ENCODE data around the gene CACNA1C.

DNA sequence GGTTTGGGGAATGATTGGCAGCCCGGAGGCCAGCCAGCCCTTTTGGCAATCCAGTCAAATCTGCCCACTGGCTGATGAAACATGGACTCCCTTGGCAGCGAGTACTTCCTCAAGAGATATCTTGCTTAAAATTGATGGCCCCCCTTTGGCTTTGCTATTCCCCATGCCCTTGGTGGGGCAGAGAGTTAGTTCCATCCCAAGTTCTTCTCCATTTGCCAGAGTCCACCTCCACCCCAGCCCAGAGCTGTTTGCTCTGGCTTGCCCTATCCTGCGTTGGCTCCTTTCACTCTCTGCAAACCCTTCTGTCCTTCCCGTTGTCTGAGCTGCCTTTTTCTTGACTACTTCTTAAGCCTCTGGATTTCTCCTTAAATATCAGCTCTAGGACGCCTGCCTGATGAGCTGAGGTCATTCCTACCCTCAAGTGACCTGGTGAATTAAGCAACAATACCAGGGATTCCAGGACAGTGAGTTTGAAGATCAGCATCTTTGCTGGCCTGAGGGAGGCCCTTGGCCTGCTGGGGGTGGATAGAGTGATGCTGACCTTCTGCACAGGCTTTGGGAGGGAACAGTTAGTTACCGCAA is 212.0 kb downstream of the CACNA1C start:
- TF ChIP-seq, protein P1, sequence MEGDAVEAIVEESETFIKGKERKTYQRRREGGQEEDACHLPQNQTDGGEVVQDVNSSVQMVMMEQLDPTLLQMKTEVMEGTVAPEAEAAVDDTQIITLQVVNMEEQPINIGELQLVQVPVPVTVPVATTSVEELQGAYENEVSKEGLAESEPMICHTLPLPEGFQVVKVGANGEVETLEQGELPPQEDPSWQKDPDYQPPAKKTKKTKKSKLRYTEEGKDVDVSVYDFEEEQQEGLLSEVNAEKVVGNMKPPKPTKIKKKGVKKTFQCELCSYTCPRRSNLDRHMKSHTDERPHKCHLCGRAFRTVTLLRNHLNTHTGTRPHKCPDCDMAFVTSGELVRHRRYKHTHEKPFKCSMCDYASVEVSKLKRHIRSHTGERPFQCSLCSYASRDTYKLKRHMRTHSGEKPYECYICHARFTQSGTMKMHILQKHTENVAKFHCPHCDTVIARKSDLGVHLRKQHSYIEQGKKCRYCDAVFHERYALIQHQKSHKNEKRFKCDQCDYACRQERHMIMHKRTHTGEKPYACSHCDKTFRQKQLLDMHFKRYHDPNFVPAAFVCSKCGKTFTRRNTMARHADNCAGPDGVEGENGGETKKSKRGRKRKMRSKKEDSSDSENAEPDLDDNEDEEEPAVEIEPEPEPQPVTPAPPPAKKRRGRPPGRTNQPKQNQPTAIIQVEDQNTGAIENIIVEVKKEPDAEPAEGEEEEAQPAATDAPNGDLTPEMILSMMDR (IDR thresholded peaks at IDR 0.05) = no peak
- peak in 1 of 2 donors; percentile 79 for TF ChIP-seq EP300 (IDR thresholded peaks at IDR 0.05)

All from tibial nerve (tissue), 4 donors.